Thyroid gland (tissue), 4 donors: ENCODE measurements around the gene OTOP1. TPM values are rescaled to one million over a fixed set of nuclear protein-coding genes. Genes with fewer than 3 reads are reported as not detected.
"Not testable (repeated sequence)": the region's sequence is repeated elsewhere in the genome, so short reads cannot be mapped to it uniquely, and the experiment has no call there.

Experiments used
- DNase-seq, 2 donors: peaks; one replicate each; pipeline ENCODE4 v3.0.0-alpha.2; 2019
- H3K27ac ChIP-seq, 3 donors: fragments of 200-600 bp; sonication (generic); 1 replicate in 2 of 3; 2 replicates in 1 of 3; pipeline ENCODE4 v1.5.1; 2016 to 2019; ENCODE audit warnings: mild to moderate bottlenecking in 1 of 3, moderate library complexity in 1 of 3
- H3K27me3 ChIP-seq: fragments of 200-600 bp; sonication (generic); one replicate; pipeline ENCODE4 v1.5.1; 2019
- H3K36me3 ChIP-seq, 2 donors: fragments of 200-600 bp; sonication (generic); one replicate each; pipeline ENCODE4 v1.5.1; 2016 to 2019
- H3K4me1 ChIP-seq, 2 donors: fragments of 200-600 bp; sonication (generic); one replicate each; pipeline ENCODE4 v1.5.1; 2017 to 2019
- H3K4me3 ChIP-seq, 3 donors: fragments of 200-600 bp; sonication (generic); replicated peaks in 1 of 3; 1 replicate in 2 of 3; 2 replicates in 1 of 3; pipeline ENCODE4 v1.5.1; 2016; ENCODE audit warnings: mild to moderate bottlenecking in 1 of 3
- H3K9me3 ChIP-seq: fragments of 200-600 bp; sonication (generic); one replicate; pipeline ENCODE4 v1.5.1; 2017
- POLR2A ChIP-seq, 2 donors: fragments of 450-650 bp; IDR thresholded peaks; one replicate each; pipeline ENCODE4 v1.6.1; 2017; ENCODE audit warnings: antibody characterized with exemption in 2 of 2, mild to moderate bottlenecking in 2 of 2, moderate library complexity in 1 of 2
- WGBS, 2 donors: methylation state at CpG; one replicate each; pipeline ENCODE4 v1.1.5; 2017; 5-methylcytosine and 5-hydroxymethylcytosine counted together
- intact Hi-C: fragments of 100-400 bp; cut with DNase I; formaldehyde crosslinking; loops from one replicate; pipeline ENCODE4 v1.15.1; 2023
- total RNA-seq, 4 donors: library from RNA; depleted of rRNA; stranded (reverse); fragments of >200 nt; gene quantifications; one replicate each; pipeline ENCODE4 v1.2.3, GENCODE V29; 2016
- TF ChIP-seq, protein P1 (sequence below), 6 experiments: fragments of 200-600 bp in 3 of 6; fragments of 450-650 bp in 3 of 6; sonication (generic) in 3 of 6; IDR thresholded peaks; one replicate each; pipeline ENCODE4 v1.5.1; 2016 to 2019; ENCODE audit warnings: antibody characterized with exemption in 6 of 6, mild to moderate bottlenecking in 2 of 6, inconsistent platforms in 1 of 6, moderate library complexity in 1 of 6

Gene OTOP1
- total RNA-seq, 4 donors from 2014 or later: not detected

DNA sequence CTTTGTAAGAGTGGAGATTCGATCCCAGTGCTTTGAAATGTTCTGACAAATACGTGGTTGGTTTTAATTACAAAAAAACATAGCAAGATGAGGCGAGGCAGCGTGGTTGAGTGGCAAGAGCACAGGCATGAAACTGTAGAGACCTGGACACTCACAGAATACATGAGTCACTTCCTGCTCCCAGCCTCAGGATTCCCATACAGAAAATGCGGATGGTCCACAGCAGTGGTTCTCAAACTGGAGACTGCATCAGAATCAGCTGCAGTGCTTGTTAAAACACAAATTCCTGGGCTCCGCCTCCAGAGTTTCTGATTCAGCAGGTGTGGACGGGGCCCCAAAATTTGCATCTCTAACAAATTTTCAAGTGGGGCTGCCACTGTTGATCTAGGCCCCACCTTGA is 10.1 kb downstream of the OTOP1 start:
- 72 to 81% methylated on average over 7 of the region's 7 CpGs for WGBS, 2 donors
- Histone ChIP-seq H3K4me1 (no peaks in the 10 kb centered on the region), H3K36me3 (no peaks in the 10 kb centered on the region), H3K27ac (no peak overlapping the region), H3K9me3 (no peaks in the 10 kb centered on the region), H3K27me3 (no peaks in the 10 kb centered on the region), H3K4me3 (no peak overlapping the region)
- no peak for DNase-seq
- intact Hi-C loops: no loop called here
- TF ChIP-seq, protein P1, sequence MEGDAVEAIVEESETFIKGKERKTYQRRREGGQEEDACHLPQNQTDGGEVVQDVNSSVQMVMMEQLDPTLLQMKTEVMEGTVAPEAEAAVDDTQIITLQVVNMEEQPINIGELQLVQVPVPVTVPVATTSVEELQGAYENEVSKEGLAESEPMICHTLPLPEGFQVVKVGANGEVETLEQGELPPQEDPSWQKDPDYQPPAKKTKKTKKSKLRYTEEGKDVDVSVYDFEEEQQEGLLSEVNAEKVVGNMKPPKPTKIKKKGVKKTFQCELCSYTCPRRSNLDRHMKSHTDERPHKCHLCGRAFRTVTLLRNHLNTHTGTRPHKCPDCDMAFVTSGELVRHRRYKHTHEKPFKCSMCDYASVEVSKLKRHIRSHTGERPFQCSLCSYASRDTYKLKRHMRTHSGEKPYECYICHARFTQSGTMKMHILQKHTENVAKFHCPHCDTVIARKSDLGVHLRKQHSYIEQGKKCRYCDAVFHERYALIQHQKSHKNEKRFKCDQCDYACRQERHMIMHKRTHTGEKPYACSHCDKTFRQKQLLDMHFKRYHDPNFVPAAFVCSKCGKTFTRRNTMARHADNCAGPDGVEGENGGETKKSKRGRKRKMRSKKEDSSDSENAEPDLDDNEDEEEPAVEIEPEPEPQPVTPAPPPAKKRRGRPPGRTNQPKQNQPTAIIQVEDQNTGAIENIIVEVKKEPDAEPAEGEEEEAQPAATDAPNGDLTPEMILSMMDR (IDR thresholded peaks at IDR 0.05): no peak
- TF ChIP-seq POLR2A (IDR thresholded peaks at IDR 0.05): no peak

DNA sequence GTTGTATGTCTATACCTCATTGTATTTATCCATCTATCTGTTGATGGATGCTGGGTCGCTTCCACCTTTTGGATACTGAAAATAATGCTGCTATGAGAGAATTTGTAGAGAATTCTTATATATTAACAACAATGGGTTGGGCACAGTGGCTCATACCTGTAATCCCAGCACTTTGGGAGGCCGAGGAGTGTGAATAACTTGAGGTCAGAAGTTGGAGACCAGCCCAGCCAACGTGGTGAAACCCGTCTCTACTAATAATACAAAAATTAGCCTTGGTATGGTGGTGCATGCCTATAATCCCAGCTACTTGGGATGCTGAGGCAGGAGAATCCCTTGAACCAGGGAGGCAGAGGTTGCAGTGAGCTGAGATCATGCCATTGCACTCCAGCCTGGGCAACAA is 13.1 kb downstream of the OTOP1 start:
- H3K4me3 ChIP-seq, H3K36me3 ChIP-seq, intact Hi-C loops, H3K9me3 ChIP-seq, DNase-seq, H3K4me1 ChIP-seq, H3K27ac ChIP-seq, H3K27me3 ChIP-seq: not testable (repeated sequence)
- 77 to 83% methylated on average over 4 of the region's 4 CpGs for WGBS, 2 donors

DNA sequence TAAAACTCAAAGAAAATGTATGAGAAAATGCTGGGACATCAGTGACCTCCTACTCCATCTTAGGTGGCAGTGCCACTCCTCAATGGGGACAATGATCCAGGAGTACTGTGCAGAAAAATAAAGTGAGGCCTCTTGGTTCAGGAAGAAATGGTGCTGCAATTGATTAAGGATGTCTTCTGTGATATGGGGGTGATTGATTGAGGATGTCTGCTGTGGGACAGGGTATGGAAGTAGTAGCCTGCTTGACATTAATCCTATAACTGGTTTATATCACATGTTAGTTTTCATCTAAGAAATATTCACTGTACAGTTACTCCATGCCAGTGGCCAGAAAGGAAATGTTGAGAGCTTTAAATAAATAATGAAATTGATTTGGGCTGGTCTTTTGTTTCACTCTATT is 20.5 kb downstream of the OTOP1 start:
- TF ChIP-seq POLR2A (IDR thresholded peaks at IDR 0.05): no peak
- TF ChIP-seq, protein P1 (IDR thresholded peaks at IDR 0.05): no peak
- Histone ChIP-seq H3K36me3 (no peaks in the 10 kb centered on the region), H3K27ac (no peak overlapping the region), H3K4me3 (no peak overlapping the region), H3K4me1 (no peaks in the 10 kb centered on the region), H3K9me3 (no peaks in the 10 kb centered on the region), H3K27me3 (peaks cover 4% of the 10 kb centered on the region)
- DNase-seq: no peak
- intact Hi-C loops: no loop called here

DNA sequence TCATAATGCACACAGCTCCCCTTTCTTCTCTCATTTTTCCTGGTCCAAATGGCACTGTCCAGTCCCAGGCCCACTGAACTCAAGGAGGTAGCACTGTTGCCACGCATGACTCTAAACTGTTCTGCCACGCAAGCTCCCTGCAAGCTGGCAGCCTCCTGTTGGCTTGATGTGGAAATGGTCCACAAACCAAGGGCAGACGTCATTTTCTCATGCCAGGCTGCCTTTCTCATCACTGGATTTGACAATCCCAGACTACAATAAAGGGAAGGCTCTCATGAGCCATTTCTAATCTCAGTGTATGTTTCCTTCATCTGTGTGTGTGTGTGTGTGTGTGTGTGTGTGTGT is 22.4 kb downstream of the OTOP1 start:
- WGBS, 2 donors: 80 to 88% methylated on average over 3 of the region's 3 CpGs
- no peak overlapping the region for H3K27ac ChIP-seq
- no peak overlapping the region for H3K4me3 ChIP-seq
- no peaks in the 10 kb centered on the region for H3K4me1 ChIP-seq
- peaks cover 4% of the 10 kb centered on the region for H3K27me3 ChIP-seq
- no peaks in the 10 kb centered on the region for H3K36me3 ChIP-seq
- TF ChIP-seq, protein P1 (IDR thresholded peaks at IDR 0.05): no peak
- TF ChIP-seq POLR2A (IDR thresholded peaks at IDR 0.05): no peak
- no peak for DNase-seq
- no peaks in the 10 kb centered on the region for H3K9me3 ChIP-seq
- intact Hi-C loops: no loop called here

DNA sequence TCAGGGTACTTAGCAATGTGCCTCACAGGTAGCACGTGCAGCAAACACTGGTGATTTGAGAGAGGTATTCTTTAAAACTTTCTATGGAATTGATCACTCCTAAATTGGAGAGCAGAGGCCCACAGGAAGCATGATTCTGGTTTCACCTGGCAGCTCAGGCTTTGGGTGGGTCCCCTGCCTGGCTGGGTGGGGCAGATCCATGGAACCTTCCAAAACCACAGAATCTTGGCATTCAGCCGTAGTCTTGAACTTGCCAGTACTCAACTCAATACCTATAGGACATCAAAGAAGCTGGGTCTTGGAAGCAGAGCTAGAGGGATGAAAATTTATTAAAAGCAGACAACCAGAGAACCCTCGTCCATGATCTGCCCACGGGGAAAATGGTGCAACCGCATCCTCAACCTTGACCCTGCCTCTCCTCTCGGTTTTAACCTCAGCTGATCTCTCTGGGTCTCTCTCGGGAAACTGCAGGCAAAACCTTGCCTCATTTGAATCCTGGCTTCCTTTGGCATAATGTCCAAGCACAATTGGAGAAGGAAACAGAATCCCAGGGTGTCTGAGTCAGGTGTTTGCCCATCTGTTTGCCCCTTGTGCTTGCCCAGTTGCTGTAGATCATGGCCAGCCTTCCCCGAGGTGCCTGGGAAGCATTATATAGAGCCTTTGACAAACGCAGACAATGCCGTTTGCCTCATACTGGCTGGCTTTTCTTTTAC is 22.9 kb downstream of the OTOP1 start:
- H3K4me1 ChIP-seq: no peaks in the 10 kb centered on the region
- 82 to 89% methylated on average over 10 of the region's 10 CpGs for WGBS, 2 donors

More for the DNA sequence above, 22.9 kb downstream of the OTOP1 start:
- TF ChIP-seq, protein P1 (IDR thresholded peaks at IDR 0.05): no peak
- TF ChIP-seq POLR2A (IDR thresholded peaks at IDR 0.05): no peak
- Histone ChIP-seq H3K27ac (no peak overlapping the region), H3K4me3 (no peak overlapping the region), H3K27me3 (peaks cover 4% of the 10 kb centered on the region), H3K36me3 (no peaks in the 10 kb centered on the region), H3K9me3 (no peaks in the 10 kb centered on the region)
- DNase-seq: no peak
- intact Hi-C loops: no loop called here
